ENCODE results near the gene HES4.
"Not testable (repeated sequence)": the region's sequence is repeated elsewhere in the genome, so short reads cannot be mapped to it uniquely, and the experiment has no call there.

Gene HES4

DNA sequence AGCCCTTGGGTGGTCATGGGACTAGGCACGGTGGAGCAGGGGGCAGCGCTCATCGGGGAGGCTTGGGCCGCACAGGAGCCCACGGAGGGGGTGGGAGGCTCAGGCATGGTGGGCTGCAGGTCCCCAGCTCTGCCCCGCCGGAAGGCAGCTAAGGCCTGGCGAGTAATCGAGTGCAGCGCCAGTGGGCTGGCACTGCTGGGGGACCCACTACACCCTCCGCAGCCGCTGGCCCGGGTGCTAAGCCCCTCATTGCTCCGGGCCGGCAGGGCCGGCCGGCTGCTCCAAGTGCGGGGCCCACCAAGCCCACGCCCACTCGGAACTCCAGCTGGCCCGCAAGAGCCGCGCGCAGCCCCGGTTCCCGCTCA is 18.4 kb upstream of the HES4 start:
- DNase-seq (ENCODE audit: low read depth): not testable (repeated sequence)

DNA sequence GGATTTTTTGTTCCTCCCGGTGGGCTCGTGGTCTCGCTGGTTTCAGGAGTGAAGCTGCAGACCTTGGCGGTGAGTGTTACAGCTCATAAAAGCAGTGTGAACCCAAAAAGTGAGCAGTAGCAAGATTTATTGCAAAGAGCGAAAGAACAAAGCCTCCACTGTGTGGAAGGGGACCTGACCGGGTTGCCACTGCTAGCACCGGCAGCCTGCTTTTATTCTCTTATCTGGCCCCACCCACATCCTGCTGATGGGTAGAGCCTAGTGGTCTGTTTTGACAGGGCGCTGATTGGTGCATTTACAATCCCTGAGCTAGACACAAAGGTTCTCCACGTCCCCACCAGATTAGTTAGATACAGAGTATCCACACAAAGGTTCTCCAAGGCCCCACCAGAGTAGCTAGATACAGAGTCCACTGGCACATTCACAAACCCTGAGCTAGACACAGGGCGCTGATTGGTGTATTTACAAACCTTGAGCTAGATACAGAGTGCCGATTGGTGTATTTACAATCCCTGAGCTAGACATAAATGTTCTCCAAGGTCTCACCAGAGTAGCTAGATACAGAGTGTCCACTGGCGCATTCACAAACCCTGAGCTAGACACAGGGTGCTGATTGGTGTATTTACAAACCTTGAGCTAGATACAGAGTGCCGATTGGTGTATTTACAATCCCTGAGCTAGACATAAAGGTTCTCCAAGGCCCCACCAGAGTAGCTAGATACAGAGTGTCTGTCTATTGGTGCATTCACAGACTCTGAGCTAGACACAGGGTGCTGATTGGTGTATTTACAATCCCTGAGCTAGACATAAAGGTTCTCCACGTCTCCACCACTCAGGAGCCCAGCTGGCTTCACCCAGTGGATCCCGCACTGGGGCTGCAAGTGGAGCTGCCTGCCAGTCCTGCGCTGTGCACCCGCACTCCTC is 17.8 kb upstream of the HES4 start:
- not testable (repeated sequence) for DNase-seq (ENCODE audit: low read depth)

DNA sequence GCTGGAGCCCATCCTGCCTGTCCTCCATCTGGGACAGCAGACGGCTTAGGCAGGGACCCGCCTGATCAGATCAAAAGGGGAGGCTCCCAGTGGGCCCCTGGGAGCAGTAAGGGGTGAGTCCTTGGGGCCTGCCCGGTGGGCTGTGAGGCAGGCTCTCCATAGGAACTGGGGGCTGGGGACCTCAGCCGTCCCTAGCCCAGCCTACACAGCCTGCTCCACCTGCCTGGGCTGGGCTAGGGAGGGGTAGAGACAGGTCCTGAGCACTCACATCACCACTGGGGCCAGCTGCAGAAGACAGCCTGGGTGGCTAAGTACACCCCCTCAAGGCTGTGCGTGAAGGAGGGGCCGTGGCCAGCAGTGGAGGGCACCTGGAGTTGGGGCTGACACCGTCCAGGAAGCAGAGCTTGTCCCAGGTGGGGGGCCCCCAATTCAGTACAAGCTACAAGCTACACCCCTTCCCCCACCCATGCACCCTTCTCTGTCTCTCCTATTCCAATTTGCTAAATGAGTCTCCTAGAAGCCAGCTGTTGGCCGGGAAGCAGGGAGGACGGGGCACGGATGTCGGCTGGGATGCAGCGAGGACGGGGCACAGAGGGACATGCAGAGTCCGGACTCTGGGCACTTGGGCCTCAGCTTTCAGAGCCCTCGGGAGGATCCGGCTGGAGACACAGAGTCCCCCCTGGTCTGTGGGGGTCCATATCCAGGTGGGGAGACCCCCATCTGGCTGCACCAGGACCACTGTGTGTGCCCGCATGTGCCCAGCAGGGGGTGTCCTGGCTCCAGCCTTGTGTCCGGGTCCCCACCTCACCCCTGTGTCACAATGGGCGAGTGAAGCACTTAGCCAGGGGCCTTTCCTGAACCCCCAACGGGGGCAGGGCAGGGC is 15.1 kb upstream of the HES4 start:
- DNase-seq (ENCODE audit: low read depth): no peak

DNA sequence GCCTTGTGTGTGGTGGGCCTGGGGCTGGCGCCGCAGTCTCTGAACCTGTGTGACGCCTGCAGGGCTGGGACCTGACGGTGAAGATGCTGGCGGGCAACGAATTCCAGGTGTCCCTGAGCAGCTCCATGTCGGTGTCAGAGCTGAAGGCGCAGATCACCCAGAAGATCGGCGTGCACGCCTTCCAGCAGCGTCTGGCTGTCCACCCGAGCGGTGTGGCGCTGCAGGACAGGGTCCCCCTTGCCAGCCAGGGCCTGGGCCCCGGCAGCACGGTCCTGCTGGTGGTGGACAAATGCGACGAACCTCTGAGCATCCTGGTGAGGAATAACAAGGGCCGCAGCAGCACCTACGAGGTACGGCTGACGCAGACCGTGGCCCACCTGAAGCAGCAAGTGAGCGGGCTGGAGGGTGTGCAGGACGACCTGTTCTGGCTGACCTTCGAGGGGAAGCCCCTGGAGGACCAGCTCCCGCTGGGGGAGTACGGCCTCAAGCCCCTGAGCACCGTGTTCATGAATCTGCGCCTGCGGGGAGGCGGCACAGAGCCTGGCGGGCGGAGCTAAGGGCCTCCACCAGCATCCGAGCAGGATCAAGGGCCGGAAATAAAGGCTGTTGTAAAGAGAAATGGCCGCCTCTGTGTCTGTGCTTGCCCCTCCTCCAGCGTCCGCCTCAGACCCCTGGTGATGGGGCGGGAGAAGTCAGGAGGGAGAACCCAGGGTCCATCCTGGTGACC is 14.2 kb upstream of the HES4 start:
- DNase-seq (ENCODE audit: low read depth): no peak

DNA sequence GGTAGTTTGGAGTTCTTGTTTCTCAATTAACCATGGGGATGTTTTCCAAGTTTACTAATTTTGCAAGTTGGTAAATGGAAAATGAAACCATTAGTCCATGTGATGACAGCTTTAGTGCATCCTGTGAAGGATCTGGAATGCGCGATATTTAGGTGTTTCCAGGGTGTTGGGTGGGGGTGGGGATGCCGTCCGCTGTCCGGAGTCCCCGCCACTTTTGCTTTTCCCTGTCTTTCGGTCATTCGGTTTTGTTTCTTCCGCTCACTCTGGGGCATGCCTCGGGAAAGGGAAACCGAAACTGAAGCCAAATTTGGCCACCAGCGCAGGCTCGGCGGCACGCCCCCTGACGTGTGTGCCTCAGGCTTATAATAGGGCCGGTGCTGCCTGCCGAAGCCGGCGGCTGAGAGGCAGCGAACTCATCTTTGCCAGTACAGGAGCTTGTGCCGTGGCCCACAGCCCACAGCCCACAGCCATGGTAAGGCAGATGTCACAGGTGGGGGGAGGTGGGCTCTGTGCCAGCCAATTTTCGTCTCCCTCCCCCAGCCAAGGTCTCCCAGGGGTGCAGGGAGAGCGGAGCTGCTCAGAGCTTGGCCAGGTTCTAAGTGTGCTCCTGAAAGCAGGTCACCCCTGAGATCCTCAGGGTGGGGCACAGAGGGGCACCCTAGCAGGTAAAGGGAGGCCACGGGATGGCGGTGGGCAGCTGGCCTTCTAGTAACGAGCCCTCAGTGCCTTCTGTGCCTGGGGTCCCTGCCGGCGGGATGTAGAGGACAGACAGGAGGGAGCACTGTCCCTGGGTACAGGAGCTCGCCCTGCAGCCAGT is 13.4 kb upstream of the HES4 start, which contains the start of gene ISG15:
Gene ISG15, plus strand, starts transcription at position 393 of the 817 bp plus-strand sequence. Its CDS starts 77 bp downstream, at position 470.
- DNase-seq (ENCODE audit: low read depth): peak; percentile 81

DNA sequence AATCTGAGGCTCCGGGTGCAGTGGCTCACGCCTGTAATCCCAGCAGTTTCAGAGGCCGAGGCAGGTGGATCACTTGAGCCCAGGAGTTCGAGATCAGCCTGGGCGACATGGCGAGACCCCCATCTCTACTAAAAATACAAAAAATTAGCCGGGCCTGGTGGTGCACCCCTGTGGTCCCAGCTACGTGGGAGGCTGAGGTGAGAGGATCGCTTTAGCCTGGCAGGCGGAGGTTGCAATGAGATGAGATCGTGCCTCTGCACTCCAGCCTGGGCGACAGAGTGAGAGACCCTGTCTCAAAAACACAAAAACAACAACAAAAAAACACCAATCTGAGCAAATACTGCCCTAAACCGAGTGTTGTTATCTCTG is 12.8 kb upstream of the HES4 start:
- not testable (repeated sequence) for DNase-seq (ENCODE audit: low read depth)

DNA sequence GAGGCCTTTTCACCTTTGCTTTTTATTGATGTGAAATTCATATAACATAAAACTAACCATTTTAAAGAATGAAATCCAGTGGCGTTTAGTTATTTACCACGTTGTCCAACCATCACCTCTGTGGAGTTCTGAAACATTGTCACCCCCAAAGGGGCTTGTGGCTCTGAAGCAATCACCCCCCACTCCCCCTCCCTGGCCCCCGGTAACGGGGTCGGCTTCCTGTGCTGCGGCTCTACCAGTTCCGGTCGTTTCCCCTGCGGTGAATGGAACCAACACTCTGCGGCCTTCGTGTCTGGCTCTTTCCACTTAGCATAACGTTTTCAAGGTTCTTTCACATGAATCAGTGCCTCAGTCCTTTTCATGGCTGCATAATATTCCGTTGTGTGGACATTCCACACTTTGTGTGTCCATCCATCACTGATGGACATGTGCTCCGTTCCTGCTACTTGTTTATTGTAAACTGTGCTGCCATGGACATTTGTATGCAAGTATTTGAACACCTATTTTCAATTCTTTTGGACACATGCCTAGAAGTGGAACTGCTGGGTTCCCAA is 11.6 kb upstream of the HES4 start:
- DNase-seq (ENCODE audit: low read depth): no peak

GRCh38 chr1:1010131-1010530 is 10.2 kb upstream of the HES4 start:
- DNase-seq (ENCODE audit: low read depth): not testable (repeated sequence)

GRCh38 chr1:1006305-1007159 is 6.6 kb upstream of the HES4 start:
- DNase-seq (ENCODE audit: low read depth): no peak

- DNase-seq (ENCODE audit: low read depth): no peak
Observed at GRCh38 chr1:1005774-1006304, 5.9 kb upstream of the HES4 start.

- DNase-seq (ENCODE audit: low read depth): no peak
Observed at GRCh38 chr1:1004780-1005697, 5.1 kb upstream of the HES4 start.

DNA sequence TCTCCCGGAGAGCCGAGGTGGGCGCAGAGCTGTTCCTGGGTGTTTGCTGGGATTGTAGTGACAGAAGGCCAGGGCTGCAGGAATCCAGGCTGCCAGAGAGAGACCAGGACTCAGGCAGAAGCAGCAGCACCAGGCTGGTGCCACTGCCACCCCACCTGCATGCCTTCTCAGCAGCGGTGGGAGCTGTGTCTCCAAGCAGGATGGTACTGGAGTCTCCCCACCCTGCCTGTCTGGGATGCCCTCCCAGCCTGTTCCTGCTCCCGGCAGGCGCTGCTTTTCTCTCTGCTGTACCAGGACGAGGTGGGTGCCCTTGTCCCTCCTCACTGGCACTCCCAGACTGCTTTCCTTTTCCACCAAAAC is 4.5 kb upstream of the HES4 start:
- DNase-seq (ENCODE audit: low read depth): no peak

DNA sequence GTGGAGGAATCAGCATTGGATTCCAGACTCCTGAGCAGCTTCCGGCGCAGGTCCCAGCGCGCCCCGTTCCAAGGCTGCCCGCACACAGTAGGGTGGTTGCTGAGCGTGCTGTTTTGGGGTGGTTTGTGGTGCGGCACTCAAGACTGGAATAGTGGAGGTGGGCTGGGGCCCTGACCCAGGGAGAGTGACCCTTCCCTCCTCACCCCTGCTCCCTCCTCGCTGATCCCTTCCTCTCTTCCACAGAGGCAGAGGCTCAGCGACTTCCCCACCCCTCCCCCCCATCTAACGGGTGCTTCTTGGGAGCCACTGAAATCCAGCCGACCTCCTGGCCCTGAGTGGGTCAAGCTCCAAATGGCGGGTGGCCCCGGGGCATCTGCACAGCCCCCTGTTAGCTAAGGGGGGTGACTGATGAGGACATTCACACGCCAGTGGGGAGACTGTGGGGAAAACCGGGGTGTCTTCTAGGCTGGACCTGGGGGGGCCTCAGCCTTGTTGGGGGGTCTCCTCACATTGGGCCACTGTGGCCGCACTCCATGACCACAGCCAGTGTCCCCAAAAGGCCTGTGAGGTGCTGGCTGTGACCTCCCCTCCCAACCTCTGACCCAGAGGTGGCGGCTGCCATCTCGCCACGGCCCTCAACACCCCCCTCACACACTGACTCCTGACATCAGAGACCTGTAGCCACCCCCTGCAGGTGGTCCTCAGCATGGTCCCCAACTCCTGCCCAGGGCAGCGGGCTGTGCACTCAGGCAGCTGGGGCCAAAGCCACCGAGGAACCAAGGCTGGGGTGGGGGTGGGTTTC is 3.9 kb upstream of the HES4 start:
- no peak for DNase-seq (ENCODE audit: low read depth)

DNA sequence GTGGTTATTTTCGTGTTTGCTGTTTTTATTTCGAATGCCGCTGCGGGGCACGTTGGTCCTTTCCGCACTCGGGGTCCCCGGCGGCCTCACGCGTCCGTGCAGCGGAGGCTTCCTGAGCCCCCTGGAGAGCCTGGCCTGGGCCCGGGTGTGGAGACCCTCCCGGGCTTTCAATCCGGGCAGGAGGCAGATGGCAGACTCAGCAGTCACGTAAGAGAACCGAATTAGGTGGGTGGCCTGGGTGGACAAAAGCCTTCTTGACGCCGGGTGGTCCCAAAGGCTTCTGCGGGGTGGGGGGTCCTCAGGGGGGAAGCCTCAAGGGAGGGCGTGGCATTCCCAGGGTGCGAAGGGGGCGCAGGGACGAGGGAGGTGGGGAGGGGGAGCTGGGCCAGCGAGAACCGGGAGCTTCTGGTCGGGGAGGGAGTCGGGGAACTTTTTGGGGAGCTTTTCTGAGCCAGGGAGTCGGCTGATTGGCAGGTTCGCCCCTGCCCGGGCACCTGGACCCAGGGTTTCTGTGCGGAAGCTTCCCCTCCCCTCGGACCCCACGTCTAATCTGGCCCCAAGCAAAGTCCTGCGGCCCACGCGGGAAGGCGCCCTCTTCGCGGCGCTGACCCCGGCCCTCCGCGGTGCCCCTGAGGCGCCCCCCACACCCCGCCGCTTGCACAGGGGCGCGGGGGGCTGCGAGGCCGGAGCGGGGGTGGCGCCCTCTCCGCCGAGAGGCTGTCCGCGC is 1.3 kb upstream of the HES4 start:
- DNase-seq (ENCODE audit: low read depth): no peak

DNA sequence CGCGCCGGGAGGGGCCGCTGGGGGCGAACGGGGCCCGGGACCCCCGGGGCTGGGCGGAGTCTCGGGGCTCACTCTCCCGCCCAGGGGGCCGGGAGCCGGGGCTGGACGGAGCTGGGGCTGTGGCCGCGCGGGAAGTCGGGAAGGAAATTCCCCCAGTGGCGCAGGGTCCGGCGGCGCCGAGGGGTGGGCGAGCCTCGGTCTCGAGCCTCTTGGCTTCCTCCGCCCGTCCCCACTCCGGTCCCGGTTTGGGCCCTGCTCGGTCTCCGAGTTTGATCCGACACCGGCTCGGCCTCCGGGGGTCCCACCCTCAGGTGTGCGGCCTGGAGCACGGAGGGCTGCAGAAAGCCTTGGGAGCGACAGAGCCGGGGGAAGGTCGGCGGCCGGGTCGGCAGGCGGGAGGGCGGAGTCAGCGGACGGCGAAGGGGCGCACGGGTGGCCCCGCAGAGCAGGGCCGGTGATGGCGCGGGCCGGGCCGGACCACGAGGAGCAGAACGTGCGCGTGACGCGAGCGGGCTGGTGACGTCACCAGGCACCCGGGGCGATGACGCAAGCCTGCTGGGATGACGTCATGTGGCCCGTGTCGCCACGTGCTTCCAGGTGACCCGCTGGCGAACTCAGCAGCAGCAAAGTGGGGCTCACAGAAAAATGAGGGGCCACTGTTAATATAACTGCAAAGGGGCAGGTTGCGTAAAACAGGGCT is 610 bp upstream of the HES4 start:
- peak; percentile 33 for DNase-seq (ENCODE audit: low read depth)

- no peak for DNase-seq (ENCODE audit: low read depth)
Observed at GRCh38 chr1:998995-999724, 737 bp downstream of the HES4 start.

All from stimulated activated CD8-positive, alpha-beta memory T cell treated with anti-CD3 and anti-CD28 coated beads, Interleukin-15, amount 100 ng/mL, for 1 hour (primary cell).